Nucleus accumbens (tissue), 56 donors: ENCODE measurements around the gene FAM156A.
A peak's percentile ranks its signal among the peaks of the same experiment; 100 is the strongest.
"Not testable (repeated sequence)": the region's sequence is repeated elsewhere in the genome, so short reads cannot be mapped to it uniquely, and the experiment has no call there.

Experiments
- DNase-seq, 56 donors: peaks; one replicate each; lab custom pipeline; 2025; lab: John Stamatoyannopoulos, UW

FAM156A gene

DNA sequence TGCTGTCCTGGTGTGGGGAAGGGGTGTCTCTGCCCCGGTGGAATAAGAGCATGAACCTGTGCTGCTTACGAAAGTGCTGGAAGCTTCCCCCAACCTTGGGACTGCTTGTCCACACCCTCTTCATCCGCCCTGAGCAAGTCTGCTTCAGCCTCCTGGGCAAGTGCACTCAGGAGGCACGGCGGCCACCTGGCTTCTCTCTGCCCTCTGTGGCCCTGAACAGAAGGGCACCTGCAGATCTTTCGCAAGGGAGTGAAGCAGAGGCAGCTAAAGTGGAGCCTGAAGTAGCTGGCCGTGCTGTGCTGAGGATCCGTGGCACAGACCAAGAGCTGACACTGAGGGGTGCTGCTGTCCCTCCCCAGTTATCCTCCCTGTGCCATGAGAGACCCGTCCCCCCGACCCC lies 9.6 kb upstream of the FAM156A start:
- not testable (repeated sequence) for DNase-seq

DNA sequence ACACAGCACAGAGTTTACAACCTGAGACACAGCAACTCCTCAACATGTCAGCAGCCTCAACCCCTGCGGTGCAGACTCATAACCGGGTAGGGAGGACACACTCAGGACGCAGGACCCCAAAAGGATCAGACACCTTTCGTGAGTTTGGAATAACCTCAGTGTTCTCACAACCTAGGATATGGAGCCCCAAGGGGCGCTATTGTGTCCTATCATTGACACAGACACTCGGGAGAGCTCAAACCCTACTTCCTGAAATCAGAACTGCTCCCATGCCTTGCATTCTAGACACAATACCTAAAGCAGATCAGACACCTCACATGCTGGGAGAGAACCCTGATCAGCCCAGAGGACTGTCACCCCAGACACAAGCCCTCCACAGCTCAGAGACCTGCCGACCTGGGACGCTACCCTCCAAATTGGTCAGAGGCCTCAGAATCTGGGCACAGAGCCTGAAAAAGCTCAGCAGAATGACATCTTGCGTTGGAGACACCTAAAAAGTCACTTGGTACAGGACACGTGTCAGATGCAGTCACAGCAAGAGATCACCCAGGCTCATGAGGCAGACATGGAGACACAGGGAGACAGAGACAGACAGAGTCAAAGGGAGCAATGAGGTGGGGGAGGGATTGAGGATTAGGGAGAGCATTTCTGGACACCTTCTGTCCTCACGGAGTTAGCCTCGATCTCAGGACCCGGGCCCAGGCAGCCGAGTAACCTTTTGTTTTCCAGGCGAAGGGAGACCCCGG lies 8.8 kb upstream of the FAM156A start:
- not testable (repeated sequence) for DNase-seq

DNA sequence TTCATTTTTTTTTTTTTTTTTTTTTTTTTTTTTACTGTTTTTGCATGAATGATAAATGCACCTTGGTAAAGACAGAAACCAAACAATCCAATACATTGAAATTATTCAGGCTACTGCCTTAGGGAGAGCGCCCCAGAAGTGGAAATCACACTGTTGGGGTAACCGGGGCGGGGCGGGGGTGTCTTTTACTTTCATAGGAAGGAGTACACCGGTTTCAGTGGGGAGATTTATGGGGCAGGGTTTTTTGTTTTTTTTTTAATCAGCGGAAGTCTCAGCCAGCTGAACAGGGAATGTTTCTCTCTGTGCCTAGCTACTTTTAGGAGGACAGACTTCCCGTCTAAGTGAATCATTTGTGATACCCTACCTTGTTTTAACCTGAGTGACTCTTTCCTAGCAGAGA lies 643 bp upstream of the FAM156A start:
- not testable (repeated sequence) for DNase-seq

DNA sequence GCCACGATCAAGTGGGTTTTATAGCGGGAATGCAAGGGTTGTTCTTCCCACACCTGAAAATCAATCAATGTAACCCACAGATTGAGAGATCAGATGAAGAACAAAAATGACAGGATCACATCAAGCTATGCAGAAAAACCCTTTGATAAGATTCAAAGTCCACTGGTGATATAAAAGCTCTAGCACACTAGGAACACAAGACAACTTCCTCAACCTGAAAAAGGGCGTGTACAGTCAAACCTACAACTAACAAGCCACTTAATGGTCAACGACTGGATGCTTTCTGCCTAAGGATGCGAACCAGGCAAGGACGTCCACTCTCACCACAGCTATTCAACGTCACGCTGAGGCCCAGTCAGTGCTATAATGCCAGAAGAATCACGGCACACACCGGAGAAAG lies 8.4 kb downstream of the FAM156A start:
- DNase-seq = not testable (repeated sequence)

DNA sequence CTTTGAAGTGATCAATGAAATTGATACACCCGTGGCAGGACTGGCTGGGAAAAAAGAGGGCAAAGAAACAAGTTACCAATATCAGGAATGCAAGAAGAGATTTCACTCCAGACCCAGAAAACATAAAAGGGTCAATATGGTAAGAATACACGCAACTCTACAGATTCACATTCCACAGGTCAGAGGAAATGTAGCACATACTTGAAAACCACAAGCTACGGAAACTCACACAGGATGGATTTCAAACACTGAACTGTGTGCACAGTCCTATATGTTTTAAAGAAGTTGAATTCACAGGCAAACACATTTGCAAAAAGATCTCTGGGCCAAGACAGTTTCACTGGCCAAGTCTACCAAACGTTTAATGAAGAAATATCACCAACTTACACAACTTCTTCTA lies 9.0 kb downstream of the FAM156A start:
- DNase-seq = not testable (repeated sequence)

DNA sequence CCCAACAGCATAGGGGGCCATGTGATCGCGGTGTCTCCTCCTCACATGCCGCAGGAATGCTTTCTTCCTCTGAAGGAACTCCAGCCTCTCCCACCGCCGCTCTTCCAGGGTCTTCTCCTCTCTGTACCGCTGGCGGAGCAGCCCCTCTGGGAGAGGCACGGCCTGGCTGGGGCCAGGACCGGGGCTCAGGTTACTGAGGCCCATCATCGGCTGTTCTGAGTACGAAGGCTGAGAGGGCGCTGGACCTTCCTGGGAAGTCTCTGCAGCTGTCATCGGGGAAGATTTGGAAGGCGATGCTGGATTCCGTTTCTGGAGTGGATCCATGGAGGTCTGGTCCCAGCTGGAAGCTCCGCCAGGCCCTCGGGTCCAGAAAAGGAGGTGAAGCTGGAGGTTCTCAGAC lies 10.1 kb downstream of the FAM156A start:
- not testable (repeated sequence) for DNase-seq

DNA sequence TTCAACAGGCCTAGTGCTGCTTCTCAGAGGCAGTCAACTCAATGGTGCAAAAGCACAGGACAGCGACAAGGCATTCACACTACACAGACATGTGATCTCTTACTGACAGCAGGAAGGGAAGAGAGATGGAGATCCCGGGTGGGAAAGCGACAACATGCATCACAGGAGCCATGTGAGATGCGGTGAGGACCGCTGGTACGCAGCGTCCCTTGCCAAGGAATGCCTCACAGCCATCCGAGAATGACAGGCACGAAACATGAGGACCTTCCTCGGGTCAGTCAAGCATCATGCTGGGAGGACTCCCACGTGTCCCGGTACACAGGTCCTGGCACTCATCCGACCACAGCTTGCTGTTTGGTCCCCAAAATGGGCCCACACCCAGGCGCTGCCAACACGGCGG lies 10.8 kb downstream of the FAM156A start:
- not testable (repeated sequence) for DNase-seq

DNA sequence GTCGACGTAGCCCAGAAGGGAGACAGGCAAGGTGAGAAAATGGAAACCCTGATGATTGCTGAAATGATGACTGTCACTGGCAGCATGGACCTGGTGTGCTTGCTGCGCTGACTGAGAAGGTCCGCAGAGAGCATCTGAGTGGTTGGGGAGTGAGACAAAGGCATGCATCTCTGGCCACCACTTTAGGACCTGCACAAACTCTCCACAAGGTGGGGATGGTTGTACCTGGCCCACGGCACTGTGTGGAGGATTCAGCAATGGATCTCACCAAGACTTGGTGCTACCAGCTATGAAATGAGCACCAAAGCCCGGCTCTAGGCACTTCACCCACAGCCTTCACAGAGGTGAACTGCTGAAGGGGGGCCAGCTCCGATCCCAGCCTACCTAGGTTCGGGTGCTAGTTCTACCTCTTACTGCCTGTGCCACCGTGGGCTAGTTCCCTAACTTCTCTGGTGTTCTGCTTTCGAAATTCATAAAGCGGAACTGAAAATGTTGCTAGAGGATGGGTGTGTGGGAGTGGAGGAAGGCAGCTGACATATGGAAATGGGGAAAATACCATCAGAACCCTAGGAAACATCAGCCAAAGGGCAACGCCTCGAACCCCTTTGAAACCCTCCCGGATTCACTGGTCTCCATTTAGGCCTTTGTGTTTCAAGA lies 12.4 kb downstream of the FAM156A start:
- not testable (repeated sequence) for DNase-seq

DNA sequence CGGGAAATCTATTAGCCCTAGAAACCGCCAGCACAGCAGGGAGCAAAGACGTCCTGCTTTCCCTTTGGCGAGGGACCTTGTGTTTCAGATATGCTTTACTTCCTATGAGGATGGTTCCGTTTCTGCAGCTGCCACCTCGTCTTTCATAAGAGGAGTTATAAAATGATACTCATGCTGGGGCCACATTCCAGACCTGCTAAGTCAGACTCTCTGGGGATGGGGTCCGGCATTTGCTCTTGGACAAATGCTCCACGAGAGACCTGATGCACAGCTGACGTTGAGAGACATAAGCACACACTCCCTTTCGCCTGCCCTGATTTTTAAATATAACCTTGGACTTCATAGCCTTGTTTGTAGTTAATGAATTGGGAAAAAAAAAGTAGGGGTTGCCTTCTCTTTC lies 16.6 kb downstream of the FAM156A start:
- DNase-seq = not testable (repeated sequence)

DNA sequence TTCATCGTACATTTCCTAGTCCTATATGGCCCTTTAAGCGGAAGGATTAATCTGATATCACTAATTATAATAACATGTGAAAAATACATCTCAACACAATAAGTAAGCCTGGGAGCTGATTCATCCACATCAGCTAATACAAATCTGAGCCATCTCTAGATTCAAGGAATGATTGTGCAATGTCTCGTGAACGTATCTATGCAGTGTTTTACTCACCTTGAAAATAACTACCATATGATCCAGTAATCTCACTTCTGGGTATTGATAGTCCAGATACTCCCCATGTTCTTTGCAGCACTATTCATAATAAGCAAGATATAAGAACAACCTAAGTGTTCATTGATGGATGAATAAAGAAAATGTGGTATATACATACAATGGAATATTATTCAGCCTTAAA lies 17.6 kb downstream of the FAM156A start:
- DNase-seq = not testable (repeated sequence)

DNA sequence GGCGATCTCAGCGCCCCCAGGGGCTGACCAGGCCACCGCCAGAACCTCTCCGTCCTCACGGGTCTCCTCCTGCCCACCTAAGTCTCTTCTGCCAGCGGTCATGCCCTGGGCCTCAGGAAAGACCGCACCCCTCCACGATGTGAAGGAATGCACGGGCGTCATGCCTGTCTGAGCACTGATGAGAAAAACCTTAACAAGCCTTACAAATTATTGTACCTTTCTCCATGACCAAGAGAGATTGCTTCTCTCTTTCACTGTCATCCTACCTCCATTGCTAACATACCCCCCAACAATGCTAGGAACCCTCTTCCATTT lies 22.9 kb downstream of the FAM156A start:
- DNase-seq = peak in 1 of 56 donors; percentile 33

DNA sequence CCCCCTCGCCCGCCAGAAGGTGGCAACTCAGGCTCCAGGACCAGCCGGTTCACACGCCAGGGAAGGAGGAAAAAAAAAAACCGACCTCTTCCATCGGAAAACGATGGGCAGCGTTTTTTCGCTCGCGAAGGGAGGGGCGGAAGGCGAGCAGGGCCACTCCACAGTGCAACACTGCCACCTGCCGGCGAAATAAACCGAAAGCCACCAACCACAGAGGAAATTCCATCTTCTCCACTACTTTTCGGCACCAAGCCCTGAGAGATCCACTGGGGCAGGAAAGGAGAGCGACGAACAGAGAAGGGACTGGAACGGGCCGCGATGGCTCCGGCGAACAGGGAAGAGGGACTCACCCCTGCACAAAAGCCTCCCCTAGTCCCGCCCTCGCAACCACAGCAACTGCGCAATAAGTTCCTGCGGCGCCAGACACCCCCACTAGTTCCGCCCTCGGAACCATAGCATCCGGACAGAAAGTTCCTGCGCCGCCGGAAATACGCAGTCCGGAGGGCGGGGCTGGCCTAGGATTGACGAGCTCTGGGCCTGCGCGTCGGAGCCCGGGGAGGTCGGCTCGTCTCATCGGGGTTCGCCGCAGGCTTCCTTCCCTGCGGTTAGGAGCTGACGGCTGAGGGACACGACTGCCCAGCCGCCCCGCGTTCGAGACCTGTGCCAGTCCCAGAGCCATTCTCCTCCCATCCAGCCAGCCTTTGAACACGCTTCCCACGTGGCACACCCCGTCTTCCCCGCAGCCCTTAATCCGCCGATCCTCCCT lies 23.4 kb downstream of the FAM156A start:
- peak; percentile 19 to 99 (median 92) for DNase-seq

DNA sequence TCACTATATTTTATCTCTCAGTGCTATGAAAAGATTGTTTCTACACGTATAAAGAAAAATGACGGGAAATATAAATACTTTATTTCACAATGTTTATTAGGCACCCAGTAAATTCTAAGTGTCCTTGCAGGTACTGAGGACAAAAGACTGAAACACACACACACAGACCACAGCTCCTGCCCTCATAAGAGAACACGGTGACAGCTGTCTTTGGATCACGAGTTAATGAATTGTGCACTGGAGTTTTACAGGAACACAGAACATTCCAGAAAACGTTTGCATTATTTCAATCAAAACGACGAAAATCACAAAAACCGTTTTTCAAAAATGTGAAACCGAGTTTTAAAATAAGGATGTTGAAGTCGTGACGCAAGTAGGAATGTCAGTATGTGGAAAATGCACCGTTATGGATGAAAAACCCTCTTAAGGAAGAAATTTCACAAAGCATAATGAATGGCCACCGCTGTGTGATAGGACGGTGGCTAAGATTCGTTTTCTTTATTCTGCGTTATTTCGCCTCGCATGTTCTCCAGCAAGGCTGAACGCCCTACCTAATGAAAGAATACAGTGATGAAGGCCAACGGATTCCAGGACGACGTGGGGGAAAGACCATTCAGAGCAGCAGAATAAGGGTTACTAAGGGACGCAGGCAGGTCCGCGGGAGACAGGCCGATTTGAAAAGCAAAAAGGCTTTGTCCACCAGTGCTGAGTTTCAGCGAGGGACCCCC lies 24.2 kb downstream of the FAM156A start:
- peak in 1 of 56 donors; percentile 55 for DNase-seq

DNA sequence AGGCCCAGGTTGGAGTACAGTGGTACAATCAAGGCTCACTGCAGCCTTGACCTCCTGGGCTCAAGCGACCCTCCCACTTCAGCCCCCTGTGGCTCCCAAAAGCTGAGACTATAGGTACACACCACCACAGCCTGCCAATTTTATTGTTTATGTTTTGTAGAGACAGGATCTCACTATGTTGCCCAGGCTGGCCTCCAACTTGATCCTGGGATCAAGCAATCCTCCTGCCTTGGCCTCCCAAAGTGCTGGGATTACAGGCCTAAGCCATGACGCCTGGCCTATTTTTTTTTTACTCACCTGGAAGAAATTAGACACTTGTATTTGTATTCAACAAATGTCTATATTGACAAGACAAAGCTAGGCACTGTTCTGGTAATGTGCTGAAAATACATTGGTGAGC lies 25.1 kb downstream of the FAM156A start:
- no peak for DNase-seq

DNA sequence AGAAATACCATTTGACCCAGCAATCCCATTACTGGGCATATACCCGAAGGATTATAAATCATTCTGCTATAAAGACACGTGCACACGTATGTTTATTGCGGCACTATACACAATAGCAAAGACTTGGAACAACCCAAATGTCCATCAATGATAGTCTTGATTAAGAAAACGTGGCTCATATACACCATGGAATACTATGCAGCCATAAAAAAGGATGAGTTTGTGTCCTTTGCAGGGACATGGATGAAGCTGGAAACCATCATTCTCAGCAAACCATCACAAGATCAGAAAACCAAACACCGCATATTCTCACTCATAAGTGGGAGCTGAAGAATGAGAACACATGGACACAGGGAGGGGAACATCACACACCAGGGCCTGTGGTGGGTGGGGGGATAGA lies 28.1 kb downstream of the FAM156A start:
- DNase-seq = not testable (repeated sequence)

DNA sequence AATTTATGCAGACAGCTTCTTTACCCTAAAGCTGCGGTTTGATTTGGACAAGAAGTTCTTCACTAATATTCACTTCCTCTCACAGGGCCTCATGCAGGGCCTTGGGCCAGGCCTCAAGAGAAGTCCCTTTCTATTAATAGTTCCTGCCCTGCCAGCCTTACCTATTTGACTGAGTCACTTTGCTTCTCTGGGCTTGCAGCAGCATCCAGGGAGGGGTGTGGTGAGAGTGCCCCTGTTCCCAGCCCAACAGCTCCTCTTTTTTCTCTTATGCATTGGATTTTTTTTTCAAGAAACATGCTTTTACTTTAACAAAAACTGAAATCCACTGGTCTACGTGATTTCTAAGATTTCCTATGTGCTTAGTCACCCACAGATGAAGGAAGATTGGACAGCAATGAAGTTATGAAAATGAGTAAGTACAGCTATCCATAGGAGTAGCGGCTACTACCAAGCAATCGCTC lies 34.5 kb downstream of the FAM156A start:
- peak in 1 of 56 donors; percentile 1 for DNase-seq

DNA sequence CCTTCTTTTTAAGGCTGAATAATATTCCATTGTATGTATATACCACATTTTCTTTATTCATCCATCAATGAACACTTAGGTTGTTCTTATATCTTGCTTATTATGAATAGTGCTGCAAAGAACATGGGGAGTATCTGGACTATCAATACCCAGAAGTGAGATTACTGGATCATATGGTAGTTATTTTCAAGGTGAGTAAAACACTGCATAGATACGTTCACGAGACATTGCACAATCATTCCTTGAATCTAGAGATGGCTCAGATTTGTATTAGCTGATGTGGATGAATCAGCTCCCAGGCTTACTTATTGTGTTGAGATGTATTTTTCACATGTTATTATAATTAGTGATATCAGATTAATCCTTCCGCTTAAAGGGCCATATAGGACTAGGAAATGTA lies 43.6 kb downstream of the FAM156A start:
- not testable (repeated sequence) for DNase-seq

DNA sequence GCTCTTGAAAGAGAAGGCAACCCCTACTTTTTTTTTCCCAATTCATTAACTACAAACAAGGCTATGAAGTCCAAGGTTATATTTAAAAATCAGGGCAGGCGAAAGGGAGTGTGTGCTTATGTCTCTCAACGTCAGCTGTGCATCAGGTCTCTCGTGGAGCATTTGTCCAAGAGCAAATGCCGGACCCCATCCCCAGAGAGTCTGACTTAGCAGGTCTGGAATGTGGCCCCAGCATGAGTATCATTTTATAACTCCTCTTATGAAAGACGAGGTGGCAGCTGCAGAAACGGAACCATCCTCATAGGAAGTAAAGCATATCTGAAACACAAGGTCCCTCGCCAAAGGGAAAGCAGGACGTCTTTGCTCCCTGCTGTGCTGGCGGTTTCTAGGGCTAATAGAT lies 44.6 kb downstream of the FAM156A start:
- DNase-seq = not testable (repeated sequence)

DNA sequence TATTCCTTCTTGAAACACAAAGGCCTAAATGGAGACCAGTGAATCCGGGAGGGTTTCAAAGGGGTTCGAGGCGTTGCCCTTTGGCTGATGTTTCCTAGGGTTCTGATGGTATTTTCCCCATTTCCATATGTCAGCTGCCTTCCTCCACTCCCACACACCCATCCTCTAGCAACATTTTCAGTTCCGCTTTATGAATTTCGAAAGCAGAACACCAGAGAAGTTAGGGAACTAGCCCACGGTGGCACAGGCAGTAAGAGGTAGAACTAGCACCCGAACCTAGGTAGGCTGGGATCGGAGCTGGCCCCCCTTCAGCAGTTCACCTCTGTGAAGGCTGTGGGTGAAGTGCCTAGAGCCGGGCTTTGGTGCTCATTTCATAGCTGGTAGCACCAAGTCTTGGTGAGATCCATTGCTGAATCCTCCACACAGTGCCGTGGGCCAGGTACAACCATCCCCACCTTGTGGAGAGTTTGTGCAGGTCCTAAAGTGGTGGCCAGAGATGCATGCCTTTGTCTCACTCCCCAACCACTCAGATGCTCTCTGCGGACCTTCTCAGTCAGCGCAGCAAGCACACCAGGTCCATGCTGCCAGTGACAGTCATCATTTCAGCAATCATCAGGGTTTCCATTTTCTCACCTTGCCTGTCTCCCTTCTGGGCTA lies 48.9 kb downstream of the FAM156A start:
- DNase-seq = not testable (repeated sequence)

DNA sequence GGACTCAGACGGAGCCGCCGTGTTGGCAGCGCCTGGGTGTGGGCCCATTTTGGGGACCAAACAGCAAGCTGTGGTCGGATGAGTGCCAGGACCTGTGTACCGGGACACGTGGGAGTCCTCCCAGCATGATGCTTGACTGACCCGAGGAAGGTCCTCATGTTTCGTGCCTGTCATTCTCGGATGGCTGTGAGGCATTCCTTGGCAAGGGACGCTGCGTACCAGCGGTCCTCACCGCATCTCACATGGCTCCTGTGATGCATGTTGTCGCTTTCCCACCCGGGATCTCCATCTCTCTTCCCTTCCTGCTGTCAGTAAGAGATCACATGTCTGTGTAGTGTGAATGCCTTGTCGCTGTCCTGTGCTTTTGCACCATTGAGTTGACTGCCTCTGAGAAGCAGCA lies 50.4 kb downstream of the FAM156A start:
- not testable (repeated sequence) for DNase-seq
